Retinal pigment epithelial cell (primary cell): ENCODE results near the gene TDRD6.
"Not testable (repeated sequence)": the region's sequence is repeated elsewhere in the genome, so short reads cannot be mapped to it uniquely, and the experiment has no call there.

Experiments used
- DNase-seq: peaks from one replicate; pipeline ENCODE4 v3.0.0-alpha.2; 2010; ENCODE audit warnings: low read depth
- H3K4me3 ChIP-seq: 2 replicates; pipeline ENCODE4 v1.5.1; 2011; ENCODE audit warnings: mild to moderate bottlenecking, low read length, control low read depth, moderate library complexity
- TF ChIP-seq, protein P1 (sequence below): conservative IDR thresholded peaks from 2 replicates; pipeline ENCODE4 v1.5.1; 2011; ENCODE audit warnings: low read depth, low read length, control low read depth, inconsistent platforms

TDRD6 gene

DNA sequence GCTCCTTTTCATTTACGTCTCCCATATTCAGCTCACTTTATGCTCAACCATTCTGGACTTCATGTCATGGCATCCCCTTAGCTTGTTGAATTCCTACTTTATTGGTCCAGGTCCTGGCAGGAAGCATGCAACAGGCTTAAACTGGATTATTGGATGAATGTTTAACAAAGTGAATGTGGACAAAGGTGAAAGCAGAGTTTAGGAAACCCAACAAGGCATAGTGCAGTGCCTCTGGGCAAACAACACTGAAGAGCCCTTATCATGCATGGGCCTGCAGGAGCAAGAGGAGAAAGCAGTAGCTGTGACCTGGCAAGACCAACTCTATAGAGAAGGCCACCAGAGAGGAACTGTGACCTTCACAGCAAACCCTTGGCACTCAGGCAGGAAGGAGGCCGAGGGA lies 53.8 kb downstream of the TDRD6 start:
- H3K4me3 ChIP-seq: no peak overlapping the region
- TF ChIP-seq, protein P1, sequence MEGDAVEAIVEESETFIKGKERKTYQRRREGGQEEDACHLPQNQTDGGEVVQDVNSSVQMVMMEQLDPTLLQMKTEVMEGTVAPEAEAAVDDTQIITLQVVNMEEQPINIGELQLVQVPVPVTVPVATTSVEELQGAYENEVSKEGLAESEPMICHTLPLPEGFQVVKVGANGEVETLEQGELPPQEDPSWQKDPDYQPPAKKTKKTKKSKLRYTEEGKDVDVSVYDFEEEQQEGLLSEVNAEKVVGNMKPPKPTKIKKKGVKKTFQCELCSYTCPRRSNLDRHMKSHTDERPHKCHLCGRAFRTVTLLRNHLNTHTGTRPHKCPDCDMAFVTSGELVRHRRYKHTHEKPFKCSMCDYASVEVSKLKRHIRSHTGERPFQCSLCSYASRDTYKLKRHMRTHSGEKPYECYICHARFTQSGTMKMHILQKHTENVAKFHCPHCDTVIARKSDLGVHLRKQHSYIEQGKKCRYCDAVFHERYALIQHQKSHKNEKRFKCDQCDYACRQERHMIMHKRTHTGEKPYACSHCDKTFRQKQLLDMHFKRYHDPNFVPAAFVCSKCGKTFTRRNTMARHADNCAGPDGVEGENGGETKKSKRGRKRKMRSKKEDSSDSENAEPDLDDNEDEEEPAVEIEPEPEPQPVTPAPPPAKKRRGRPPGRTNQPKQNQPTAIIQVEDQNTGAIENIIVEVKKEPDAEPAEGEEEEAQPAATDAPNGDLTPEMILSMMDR: no peak
- no peak for DNase-seq

DNA sequence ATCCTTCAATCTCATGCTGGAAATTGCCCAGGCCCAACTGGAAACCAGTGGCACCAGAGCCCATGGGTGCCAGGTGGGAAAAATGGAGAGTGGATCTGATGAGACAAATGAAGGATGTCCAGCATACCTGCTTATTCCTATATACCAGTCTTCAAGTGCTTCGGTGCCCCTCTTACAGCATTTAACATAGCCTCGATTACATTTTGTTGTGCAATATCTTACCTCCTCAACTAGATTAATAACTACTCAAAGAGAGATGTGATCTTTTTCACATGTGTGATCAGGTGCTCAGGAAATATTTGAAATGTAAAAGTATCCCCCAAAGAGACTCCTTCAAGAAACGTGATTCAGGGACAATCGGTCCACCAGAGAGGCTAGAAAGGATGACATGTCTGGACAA lies 54.2 kb downstream of the TDRD6 start:
- TF ChIP-seq, protein P1: no peak
- DNase-seq: no peak
- H3K4me3 ChIP-seq: no peak overlapping the region

DNA sequence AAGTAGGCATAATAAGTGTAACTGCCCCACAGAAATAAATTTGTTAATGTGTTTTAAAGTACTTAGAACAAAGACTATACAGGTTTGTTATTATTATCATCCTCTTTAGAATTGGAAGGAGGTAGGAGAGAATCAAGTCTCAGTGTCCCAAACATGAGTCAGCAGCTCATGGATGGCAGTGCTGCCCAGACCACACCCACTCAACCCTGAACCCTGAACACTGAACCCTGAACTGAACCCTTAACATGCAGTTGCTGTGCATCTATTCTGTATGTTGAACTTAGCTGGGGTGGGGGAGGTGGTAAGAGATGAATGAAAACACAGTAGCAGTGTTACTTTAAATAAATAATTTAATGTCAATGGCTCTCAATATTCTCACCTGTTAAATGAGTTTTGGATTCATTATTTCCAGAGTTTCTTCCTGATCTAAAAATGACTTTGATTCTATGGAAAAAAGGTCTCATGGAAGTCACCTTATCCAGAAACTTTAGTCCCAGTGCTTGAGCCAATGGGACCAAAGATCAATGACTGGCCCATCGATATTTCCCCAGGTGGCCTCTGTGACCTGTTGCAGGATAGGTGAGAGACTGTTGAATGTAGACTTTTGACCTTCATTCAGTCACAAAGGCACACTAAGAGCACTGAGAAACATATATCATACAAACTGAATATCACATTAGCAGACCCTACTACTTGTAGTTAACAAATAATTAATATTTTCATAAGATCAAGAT lies 55.9 kb downstream of the TDRD6 start:
- H3K4me3 ChIP-seq: no peak overlapping the region
- DNase-seq: no peak
- TF ChIP-seq, protein P1: no peak

DNA sequence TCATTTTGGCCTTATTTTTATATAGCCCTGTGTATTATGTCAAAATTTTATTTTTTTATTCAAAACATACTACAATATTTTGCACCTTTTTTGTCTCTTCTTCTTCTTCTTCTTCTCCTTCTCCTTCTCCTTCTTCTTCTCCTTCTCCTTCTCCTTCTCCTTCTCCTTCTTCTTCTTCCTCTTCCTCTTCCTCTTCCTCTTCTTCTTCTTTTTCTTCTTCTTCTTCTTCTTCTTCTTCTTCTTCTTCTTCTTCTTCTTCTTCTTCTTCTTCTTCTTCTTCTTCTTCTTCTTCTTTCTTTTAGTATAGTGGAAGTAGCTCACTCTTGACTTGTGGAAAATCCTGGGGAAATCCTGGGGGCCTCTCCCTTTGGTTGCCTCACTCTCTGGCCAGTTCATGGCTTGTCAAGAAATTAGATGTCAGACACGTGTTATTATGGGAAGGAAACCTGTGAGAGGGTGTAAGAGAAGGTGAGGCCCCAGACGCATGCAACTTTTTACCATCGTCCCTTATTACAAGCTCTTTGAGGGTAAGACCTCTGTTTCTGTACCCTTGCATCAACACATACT lies 56.6 kb downstream of the TDRD6 start:
- H3K4me3 ChIP-seq: not testable (repeated sequence)

DNA sequence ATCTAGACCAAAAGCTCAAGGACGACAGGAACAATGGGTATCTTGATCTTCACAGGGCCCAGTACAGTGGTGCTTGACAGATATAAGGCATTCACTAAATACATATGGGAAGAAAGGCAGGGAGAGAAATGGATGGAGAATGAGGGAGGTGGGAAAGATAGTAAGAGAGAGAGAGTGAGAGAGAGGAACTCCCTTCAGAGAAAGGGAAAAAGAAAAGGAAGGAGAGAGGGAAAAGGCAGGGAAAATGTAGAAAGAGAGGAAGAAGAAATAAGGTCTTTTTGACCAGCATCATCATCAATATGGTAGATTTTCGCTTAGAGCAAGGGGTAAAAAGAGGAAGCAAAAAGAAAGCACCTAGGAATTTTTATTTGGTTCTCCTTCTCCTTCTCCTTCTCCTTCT lies 58.3 kb downstream of the TDRD6 start:
- TF ChIP-seq, protein P1: no peak
- no peak overlapping the region for H3K4me3 ChIP-seq
- DNase-seq: no peak

More for the DNA sequence above, 56.6 kb downstream of the TDRD6 start:
- not testable (repeated sequence) for DNase-seq

DNA sequence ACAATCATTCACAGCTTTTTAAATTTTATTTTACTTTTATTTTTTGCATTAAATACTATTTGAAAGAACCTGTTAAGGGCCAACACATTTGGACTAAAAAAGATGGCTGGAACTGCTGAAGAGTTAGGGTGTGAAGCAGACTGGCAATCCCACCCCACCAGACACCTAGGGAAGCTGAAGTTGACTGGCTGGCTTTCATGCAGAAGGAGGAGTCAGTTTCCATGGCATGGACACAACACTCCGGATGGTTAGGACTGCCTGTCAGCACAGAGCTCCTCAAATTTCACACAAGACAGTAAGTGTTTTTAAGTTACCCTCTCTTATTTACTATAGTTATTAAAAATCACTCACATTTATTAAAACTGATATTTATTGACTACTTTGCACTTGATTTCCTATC lies 59.0 kb downstream of the TDRD6 start, which contains the start of gene ANKRD66:
TSS of gene ANKRD66 (plus strand) at position 238 of the 400 bp plus-strand sequence. CDS start 5,016 bp downstream, outside the sequence.
- no peak within 1 kb of the TSS for H3K4me3 ChIP-seq
- no peak for DNase-seq
- TF ChIP-seq, protein P1: no peak

DNA sequence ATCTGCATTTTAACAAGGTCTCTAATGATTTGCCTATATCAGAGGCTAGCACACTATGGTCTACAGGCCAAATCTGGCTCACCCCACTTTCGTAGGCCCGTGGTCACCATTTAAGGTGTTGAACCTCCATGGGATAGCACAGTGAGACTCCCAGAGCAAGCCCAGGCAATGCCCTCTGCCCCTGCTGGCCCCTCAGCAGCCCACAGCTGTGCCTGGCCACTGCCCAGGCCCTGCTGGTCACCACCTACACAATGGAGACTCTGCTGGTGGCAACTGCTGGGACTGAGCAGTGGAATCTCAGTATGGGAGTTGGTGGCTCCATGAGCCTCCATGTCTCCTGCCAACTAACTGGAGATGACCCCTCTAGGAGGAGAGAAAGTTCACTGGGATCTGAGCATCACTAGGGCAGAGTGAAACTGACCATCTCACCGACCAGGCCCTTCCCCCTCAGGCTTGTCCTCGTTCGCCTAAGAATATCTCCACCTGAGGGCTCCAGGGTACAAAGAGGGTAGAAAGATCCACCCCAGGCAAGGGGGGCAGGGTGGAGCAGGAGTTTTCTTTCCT lies 61.3 kb downstream of the TDRD6 start:
- no peak for DNase-seq
- TF ChIP-seq, protein P1: no peak
- no peak overlapping the region for H3K4me3 ChIP-seq
